HG03571 (cell line): ENCODE data around the gene CNGA1.
A peak's percentile ranks its signal among the peaks of the same experiment; 100 is the strongest.

Experiments used
- ATAC-seq: cut with Tn5 transposase; IDR thresholded peaks from one replicate; pipeline ENCODE4 v1.9.1; 2021; ENCODE audit not compliant: unreplicated experiment

The CNGA1 gene

GRCh38 chr4:48016141-48017107 is at the start of gene CNGA1, which contains the start of gene NIPAL1:
TSS of gene CNGA1 (minus strand) at chr4:48016681. CDS start at chr4:47952689, 63,992 bp downstream.
TSS of gene NIPAL1 (plus strand) at chr4:48016772. CDS start at chr4:48016840, 68 bp downstream.
- ATAC-seq, result peak; percentile 82

DNA sequence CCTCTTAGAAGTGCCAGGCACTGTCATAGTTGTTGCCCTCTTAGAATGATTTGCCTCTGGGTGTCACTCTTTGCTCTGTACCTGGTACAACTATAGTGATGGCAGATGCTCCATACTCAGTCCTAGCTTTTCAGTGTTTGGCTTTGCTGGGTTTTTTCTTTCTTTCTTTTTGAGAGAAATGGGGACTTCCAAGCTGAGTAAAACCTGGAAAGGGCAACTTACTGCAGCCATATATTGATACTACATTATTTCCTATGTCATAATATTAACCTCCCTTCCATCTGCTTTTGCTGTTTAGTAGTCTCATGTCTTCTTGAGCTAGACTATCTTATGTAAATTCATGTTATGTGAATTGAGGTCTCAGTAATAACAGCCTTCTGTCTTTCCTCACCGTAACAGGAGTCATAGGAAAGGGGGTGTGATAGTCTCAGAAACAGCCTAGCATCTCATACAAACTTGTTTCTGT is 49.1 kb upstream of the CNGA1 start:
- ATAC-seq, result peak; percentile 59

- ATAC-seq, result no peak
These were observed 47.9 kb upstream of the CNGA1 start for GRCh38 chr4:48064349-48064748.

DNA sequence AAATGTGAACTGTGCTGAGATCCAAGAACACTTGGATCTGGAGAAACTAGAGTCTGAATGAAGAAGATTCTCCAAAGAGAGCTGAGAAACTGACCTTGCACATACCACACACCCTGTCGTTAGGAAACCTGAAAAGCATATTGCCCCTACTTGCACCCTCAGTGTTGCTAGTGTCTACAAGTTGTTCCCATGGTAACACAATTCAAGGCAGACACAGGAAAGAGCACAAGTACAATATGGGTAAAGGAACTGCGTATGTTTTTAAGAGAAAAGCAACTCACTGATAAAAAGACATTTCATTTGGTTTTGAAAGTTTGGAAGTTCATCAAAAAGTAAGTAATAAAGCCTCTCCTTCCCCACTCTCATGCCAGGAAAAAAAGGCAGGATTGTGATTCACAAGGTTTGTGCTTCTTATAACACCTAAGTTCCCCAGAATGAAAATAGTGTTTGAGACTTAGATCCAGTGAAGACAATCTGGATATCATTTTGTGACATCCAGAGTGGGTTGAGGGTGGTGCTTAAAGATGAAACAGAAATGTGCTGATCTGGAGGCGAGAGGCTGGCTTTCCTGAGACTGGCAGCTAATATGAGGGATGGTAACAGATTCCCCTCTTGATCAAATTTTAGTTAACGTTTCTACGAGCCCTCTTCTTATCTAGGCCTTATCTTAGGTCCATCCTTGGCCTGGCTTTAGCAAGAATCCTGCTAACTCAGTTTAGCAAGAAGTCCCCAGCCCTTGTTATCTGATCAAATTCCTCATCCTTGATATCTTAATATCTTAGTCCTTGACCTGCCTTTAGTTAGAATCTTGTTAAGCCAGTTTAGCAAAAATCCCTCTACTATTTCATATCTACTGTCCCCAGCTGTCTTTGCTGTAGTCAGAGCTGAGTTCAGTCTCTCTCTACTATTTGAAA is 42.4 kb upstream of the CNGA1 start:
- no peak for ATAC-seq

DNA sequence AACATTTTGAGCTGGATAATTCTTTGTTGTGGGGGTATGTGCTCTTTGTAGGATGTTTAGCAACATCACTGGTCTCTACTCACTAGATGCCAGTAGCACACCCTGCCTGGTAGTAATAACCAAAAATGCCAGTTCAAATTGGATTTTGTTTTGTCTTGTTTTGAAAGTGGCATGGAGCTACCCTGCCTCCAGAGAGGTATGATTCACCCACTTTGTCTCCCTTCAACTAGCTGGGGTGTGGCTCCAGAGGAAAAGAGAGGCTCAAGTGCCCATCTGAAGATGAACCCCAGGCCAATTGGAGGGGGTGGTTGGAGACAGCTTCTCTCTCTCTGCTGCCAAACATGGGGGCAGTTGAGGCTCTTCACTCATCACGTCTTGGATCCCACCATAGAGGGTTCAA is 34.6 kb upstream of the CNGA1 start:
- ATAC-seq, result no peak

- ATAC-seq, result no peak
These were observed 33.0 kb upstream of the CNGA1 start for GRCh38 chr4:48049483-48049882.

DNA sequence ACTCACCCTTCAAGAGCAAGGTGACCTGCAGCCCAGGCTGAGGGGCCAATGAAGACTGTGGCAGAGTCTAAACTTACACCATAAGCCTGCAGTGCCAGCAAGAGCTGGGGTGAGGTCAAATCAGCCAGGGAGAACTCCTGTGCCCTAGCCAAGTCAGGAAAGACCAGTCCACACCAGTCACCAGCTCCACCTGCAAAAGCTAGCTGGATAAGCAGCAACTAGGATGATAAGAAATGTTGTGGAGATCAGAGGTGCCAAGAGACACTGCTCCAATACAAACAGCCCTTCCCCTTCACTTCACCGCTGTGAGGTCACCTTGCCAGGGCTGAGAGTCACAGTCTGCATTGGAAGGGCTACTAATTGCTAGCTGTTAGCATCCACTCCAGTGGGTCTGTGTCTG is 31.4 kb upstream of the CNGA1 start:
- ATAC-seq, result peak; percentile 10

GRCh38 chr4:48047421-48047844 is 31.0 kb upstream of the CNGA1 start:
- ATAC-seq, result peak; percentile 98

- ATAC-seq, result no peak
These were observed 29.6 kb upstream of the CNGA1 start for GRCh38 chr4:48046059-48046458.

GRCh38 chr4:48044298-48044697 is 27.8 kb upstream of the CNGA1 start:
- no peak for ATAC-seq

- ATAC-seq, result no peak
These were observed 27.0 kb upstream of the CNGA1 start for GRCh38 chr4:48043504-48043903.

DNA sequence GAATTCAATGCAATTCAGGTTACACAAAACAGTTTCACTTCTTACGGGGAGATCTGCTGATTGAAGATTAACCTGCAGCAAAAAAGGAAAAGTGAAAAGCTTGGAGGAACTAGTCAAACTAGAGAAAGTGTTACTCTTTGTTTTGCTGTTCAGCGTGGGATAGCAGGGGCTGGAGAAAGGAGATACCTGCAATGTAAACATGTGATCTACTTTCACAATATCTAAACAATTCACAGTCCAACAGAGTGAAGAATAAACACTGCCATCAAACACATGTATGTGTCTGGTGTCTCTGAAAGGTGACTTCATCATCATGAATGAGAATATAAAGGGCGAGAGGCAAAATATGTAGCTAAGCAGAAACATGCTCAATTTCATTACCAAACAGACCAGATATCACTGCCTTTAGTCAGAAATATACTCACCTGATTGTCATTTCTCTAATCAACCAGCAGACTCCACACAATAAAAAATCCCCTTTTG is 26.5 kb upstream of the CNGA1 start:
- ATAC-seq, result no peak

GRCh38 chr4:48041535-48042137 is 25.2 kb upstream of the CNGA1 start:
- ATAC-seq, result no peak

GRCh38 chr4:48039561-48039960 is 23.1 kb upstream of the CNGA1 start:
- ATAC-seq, result no peak

- ATAC-seq, result no peak
These were observed 22.2 kb upstream of the CNGA1 start for GRCh38 chr4:48038666-48039065.

DNA sequence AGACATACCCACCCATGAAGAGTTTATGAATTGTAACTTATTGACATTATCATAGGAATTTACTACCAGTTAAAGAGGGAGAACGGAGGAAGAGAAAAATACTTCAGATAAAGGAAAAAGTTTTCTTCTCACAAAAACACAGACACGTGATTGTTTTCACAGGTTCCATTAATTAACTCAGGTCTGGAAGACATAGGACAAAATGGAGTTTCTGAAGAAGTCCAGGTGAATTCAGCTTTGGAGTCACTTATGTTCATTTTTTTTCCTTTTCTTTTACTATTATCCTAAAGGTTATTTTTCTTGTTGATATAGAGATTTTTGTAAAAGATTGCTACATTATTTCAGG is 20.6 kb upstream of the CNGA1 start:
- ATAC-seq, result no peak

DNA sequence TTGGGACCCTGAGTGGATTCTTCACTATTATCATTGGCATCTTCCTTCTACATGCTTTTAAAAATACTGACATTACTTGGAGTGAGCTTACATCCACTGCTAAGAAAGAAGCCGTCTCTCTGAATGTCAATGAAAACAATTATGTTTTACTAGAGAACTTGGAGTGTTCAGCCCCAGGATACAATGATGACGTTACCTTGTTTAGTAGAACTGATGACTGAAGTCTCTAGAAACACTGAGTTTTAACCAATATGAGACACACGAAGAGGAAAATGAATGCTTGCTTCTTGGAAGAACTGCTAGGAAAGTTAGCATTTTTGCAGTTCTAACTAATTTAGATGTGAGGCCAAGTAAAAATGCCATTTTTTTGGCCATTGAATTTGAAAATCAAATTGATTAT is 19.5 kb upstream of the CNGA1 start:
- ATAC-seq, result no peak

DNA sequence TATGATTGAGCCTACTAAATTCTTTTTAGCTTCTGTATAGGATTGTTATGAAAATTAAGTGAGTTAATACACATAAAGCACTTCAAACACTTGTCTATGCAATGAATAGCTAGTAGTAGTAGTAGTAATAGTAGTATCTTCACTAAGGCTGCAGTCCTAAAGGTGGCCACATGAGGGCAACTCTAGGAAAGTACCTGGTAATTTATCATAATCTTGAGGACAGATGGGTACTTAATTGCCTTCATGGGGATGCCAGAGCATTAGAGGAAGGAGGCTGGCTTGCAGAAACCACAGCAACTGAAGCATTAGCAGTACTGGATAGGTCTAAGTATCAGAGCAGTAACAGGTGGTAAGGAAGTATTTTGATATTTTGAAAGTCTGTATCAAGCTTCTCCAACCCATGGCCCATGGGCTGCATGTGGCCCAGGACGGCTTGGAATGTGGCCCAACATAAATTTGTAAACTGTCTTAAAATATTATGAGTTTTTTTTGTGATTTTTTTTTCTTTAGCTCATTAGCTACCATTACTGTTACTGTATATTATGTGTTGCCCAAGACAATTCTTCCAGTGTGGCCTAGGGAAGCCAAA is 17.4 kb upstream of the CNGA1 start:
- ATAC-seq, result no peak

GRCh38 chr4:48033412-48033811 is 16.9 kb upstream of the CNGA1 start:
- ATAC-seq, result no peak

DNA sequence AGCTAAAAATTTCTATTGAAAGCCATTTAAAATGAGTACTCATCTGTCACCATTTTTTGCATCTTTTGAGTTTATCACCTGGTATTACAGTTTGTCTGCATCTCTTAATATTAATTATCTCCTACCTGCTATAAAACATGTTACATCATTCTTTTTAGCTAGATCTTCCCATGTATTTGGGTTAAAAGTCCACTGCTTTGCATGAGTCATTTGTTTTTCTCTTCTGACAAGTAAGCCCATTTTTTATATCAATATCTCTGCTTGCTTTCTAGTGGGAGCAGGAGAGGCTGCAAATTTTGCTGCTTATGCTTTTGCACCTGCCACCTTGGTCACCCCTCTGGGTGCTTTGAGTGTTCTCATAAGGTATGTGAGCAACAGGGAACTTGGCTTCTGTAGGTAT is 16.2 kb upstream of the CNGA1 start:
- no peak for ATAC-seq
